NCI-H146 treated with DMSO at 0.1 percent for 48 hours (cell line): ENCODE measurements around the gene FAM228A.
"Not testable (repeated sequence)": the region's sequence is repeated elsewhere in the genome, so short reads cannot be mapped to it uniquely, and the experiment has no call there.

Source experiments
- DNase-seq: peaks from one replicate; lab custom pipeline; 2025; ENCODE audit not compliant: unreplicated experiment; lab: John Stamatoyannopoulos, UW

FAM228A gene

GRCh38 chr2:24174851-24175277 is at the start of gene FAM228A:
FAM228A (plus strand) TSS chr2:24175053; CDS start chr2:24175481, 428 bp downstream.
- no peak for DNase-seq

- DNase-seq: no peak
Observed at GRCh38 chr2:24125956-24126355, 48.9 kb upstream of the FAM228A start.

- no peak for DNase-seq
Observed at GRCh38 chr2:24132543-24132942, 42.3 kb upstream of the FAM228A start.

- DNase-seq: not testable (repeated sequence)
Observed at GRCh38 chr2:24140305-24140704, 34.5 kb upstream of the FAM228A start.

- DNase-seq: no peak
Observed at GRCh38 chr2:24147364-24147763, 27.5 kb upstream of the FAM228A start.

- no peak for DNase-seq
Observed at GRCh38 chr2:24152413-24153197, 22.2 kb upstream of the FAM228A start.

- no peak for DNase-seq
Observed at GRCh38 chr2:24153478-24153877, 21.4 kb upstream of the FAM228A start.

- DNase-seq: peak; percentile 80
Observed at GRCh38 chr2:24158131-24158530, 16.7 kb upstream of the FAM228A start.

GRCh38 chr2:24159708-24160107 is 15.1 kb upstream of the FAM228A start:
- no peak for DNase-seq

- no peak for DNase-seq
Observed at GRCh38 chr2:24160761-24161160, 14.1 kb upstream of the FAM228A start.

GRCh38 chr2:24162494-24162893 is 12.4 kb upstream of the FAM228A start:
- no peak for DNase-seq

GRCh38 chr2:24163186-24163585 is 11.7 kb upstream of the FAM228A start:
- DNase-seq: no peak

- no peak for DNase-seq
Observed at GRCh38 chr2:24163601-24164000, 11.3 kb upstream of the FAM228A start.

GRCh38 chr2:24164416-24164973 is 10.4 kb upstream of the FAM228A start:
- DNase-seq: peak; percentile 9

GRCh38 chr2:24169023-24169422 is 5.8 kb upstream of the FAM228A start:
- DNase-seq: no peak

- no peak for DNase-seq
Observed at GRCh38 chr2:24175631-24176187, 856 bp downstream of the FAM228A start.

GRCh38 chr2:24176326-24176725 is 1.5 kb downstream of the FAM228A start:
- DNase-seq: no peak

- DNase-seq: no peak
Observed at GRCh38 chr2:24179683-24180082, 4.8 kb downstream of the FAM228A start.

- DNase-seq: no peak
Observed at GRCh38 chr2:24181849-24182248, 7.0 kb downstream of the FAM228A start.

- no peak for DNase-seq
Observed at GRCh38 chr2:24182507-24182906, 7.7 kb downstream of the FAM228A start.

GRCh38 chr2:24183366-24184069 is 8.7 kb downstream of the FAM228A start:
- DNase-seq: no peak

GRCh38 chr2:24189551-24189950 is 14.7 kb downstream of the FAM228A start:
- no peak for DNase-seq
